ENCODE results near the gene POLL.
"Not testable (repeated sequence)": the region's sequence is repeated elsewhere in the genome, so short reads cannot be mapped to it uniquely, and the experiment has no call there.

POLL gene

GRCh38 chr10:101587725-101588653 lies at the start of gene POLL, which contains the start of gene DPCD:
Gene POLL (minus strand): TSS chr10:101588257. CDS start chr10:101587360, 897 bp downstream.
Gene DPCD (plus strand): TSS chr10:101588321. CDS start chr10:101588337, 16 bp downstream.
- H3K4me3 ChIP-seq (ENCODE audit: low read length), result peak within 1 kb of the TSS; percentile 95
- no peak for TF ChIP-seq CTCF (IDR thresholded peaks at IDR 0.05; ENCODE audit: insufficient read depth, low read depth, low read length, missing control alignments)
- DNase-seq (ENCODE audit: low read depth), result peak; percentile 94

GRCh38 chr10:101633510-101633909 lies 45.5 kb upstream of the POLL start:
- not testable (repeated sequence) for H3K4me3 ChIP-seq (ENCODE audit: low read length); DNase-seq (ENCODE audit: low read depth)

- no peak for DNase-seq (ENCODE audit: low read depth)
- no peak overlapping the region for H3K4me3 ChIP-seq (ENCODE audit: low read length)
- TF ChIP-seq CTCF (IDR thresholded peaks at IDR 0.05; ENCODE audit: insufficient read depth, low read depth, low read length, missing control alignments), result no peak
Measured at GRCh38 chr10:101631821-101632475, 43.9 kb upstream of the POLL start.

GRCh38 chr10:101630633-101630920 lies 42.5 kb upstream of the POLL start:
- H3K4me3 ChIP-seq (ENCODE audit: low read length), result no peak overlapping the region
- no peak for TF ChIP-seq CTCF (IDR thresholded peaks at IDR 0.05; ENCODE audit: insufficient read depth, low read depth, low read length, missing control alignments)
- DNase-seq (ENCODE audit: low read depth), result no peak

GRCh38 chr10:101629837-101630632 lies 42.0 kb upstream of the POLL start:
- DNase-seq (ENCODE audit: low read depth), result no peak
- H3K4me3 ChIP-seq (ENCODE audit: low read length), result no peak overlapping the region
- no peak for TF ChIP-seq CTCF (IDR thresholded peaks at IDR 0.05; ENCODE audit: insufficient read depth, low read depth, low read length, missing control alignments)

- TF ChIP-seq CTCF (IDR thresholded peaks at IDR 0.05; ENCODE audit: insufficient read depth, low read depth, low read length, missing control alignments), result no peak
- peak; percentile 38 for DNase-seq (ENCODE audit: low read depth)
- H3K4me3 ChIP-seq (ENCODE audit: low read length), result no peak overlapping the region
Measured at GRCh38 chr10:101625821-101626412, 37.9 kb upstream of the POLL start.

Measured in epithelial cell of esophagus (primary cell).